ENCODE data around the gene CTIF. TPM values are rescaled to one million over a fixed set of nuclear protein-coding genes. Genes with fewer than 3 reads are reported as not detected.

Gene CTIF
- total RNA-seq, 5 donors from 2014 or later (not counting 1 experiment from before 2014, with no cell fraction given), result 3.2 to 6.7 (median 4.7) TPM

GRCh38 chr18:48638451-48638850, 99.6 kb downstream of the CTIF start:
- H3K27ac Mint-ChIP-seq, result no peak overlapping the region
- no peak overlapping the region for H3K4me3 Mint-ChIP-seq
- DNase-seq (no peak), ATAC-seq (replicated peaks in 1 of 4) (no peak)
- Histone ChIP-seq H3K4me1 (ENCODE audit: control insufficient read depth in 1 of 2, extremely low read depth in 1 of 2, insufficient read depth in 2 of 2, low read length in 2 of 2) (no peaks in the 10 kb centered on the region), H3K9me3 (no peaks in the 10 kb centered on the region), H3K27ac (ENCODE audit: low read length) (no peak overlapping the region), H3K36me3 (ENCODE audit: control insufficient read depth in 2 of 2, extremely low read depth in 1 of 2, insufficient read depth in 1 of 2, low read length in 1 of 2) (no peaks in the 10 kb centered on the region), H3K4me3 (ENCODE audit: control insufficient read depth in 1 of 2, extremely low read depth in 1 of 2, low read length in 1 of 2) (no peak overlapping the region), H3K27me3 (replicated peaks in 1 of 2; ENCODE audit: control insufficient read depth in 2 of 2, extremely low read depth in 1 of 2, insufficient read depth in 2 of 2, low read length in 1 of 2) (peaks cover 0 to 14% of the 10 kb centered on the region in 2 experiments)
- peaks cover 0 to 6% (median 5%) of the 10 kb centered on the region in 3 donors for H3K9me3 Mint-ChIP-seq
- H3K36me3 Mint-ChIP-seq, result no peaks in the 10 kb centered on the region
- H3K27me3 Mint-ChIP-seq, result peaks cover 0 to 4% of the 10 kb centered on the region in 2 donors
- ChIA-PET POLR2A (no interaction called here), CTCF (no interaction called here)
- no peaks in the 10 kb centered on the region for H3K4me1 Mint-ChIP-seq
- whole genome bisulfite sequencing (ENCODE audit: insufficient coverage), result no CpG with 5 or more reads among the region's 8 CpGs

GRCh38 chr18:48638896-48639771, 100.3 kb downstream of the CTIF start:
- Mint-ChIP-seq H3K36me3 (no peaks in the 10 kb centered on the region), H3K4me3 (no peak overlapping the region), H3K27me3 (peaks cover 0 to 2% of the 10 kb centered on the region in 2 donors), H3K27ac (no peak overlapping the region), H3K9me3 (peaks cover 0 to 6% (median 5%) of the 10 kb centered on the region in 3 donors), H3K4me1 (no peaks in the 10 kb centered on the region)
- no peaks in the 10 kb centered on the region for H3K4me1 ChIP-seq (ENCODE audit: control insufficient read depth in 1 of 2, extremely low read depth in 1 of 2, insufficient read depth in 2 of 2, low read length in 2 of 2)
- 91% methylated on average over 16 of the region's 17 CpGs for WGBS (ENCODE audit: insufficient coverage)
- ATAC-seq (replicated peaks in 1 of 4) (no peak), DNase-seq (no peak)
- ChIA-PET POLR2A (no interaction called here), CTCF (no interaction called here)
- no peaks in the 10 kb centered on the region for H3K36me3 ChIP-seq (ENCODE audit: control insufficient read depth in 2 of 2, extremely low read depth in 1 of 2, insufficient read depth in 1 of 2, low read length in 1 of 2)
- no peak overlapping the region for H3K4me3 ChIP-seq (ENCODE audit: control insufficient read depth in 1 of 2, extremely low read depth in 1 of 2, low read length in 1 of 2)
- H3K27ac ChIP-seq (ENCODE audit: low read length), result no peak overlapping the region
- no peaks in the 10 kb centered on the region for H3K9me3 ChIP-seq
- peaks cover 0 to 15% of the 10 kb centered on the region in 2 experiments for H3K27me3 ChIP-seq (replicated peaks in 1 of 2; ENCODE audit: control insufficient read depth in 2 of 2, extremely low read depth in 1 of 2, insufficient read depth in 2 of 2, low read length in 1 of 2)

- no peak overlapping the region for H3K27ac Mint-ChIP-seq
- peaks cover 0 to 6% (median 5%) of the 10 kb centered on the region in 3 donors for H3K9me3 Mint-ChIP-seq
- Histone ChIP-seq H3K4me1 (ENCODE audit: control insufficient read depth in 1 of 2, extremely low read depth in 1 of 2, insufficient read depth in 2 of 2, low read length in 2 of 2) (no peaks in the 10 kb centered on the region), H3K27ac (ENCODE audit: low read length) (no peak overlapping the region), H3K36me3 (ENCODE audit: control insufficient read depth in 2 of 2, extremely low read depth in 1 of 2, insufficient read depth in 1 of 2, low read length in 1 of 2) (no peaks in the 10 kb centered on the region), H3K27me3 (replicated peaks in 1 of 2; ENCODE audit: control insufficient read depth in 2 of 2, extremely low read depth in 1 of 2, insufficient read depth in 2 of 2, low read length in 1 of 2) (peaks cover 0 to 19% of the 10 kb centered on the region in 2 experiments), H3K4me3 (ENCODE audit: control insufficient read depth in 1 of 2, extremely low read depth in 1 of 2, low read length in 1 of 2) (no peak overlapping the region), H3K9me3 (no peaks in the 10 kb centered on the region)
- no peaks in the 10 kb centered on the region for H3K36me3 Mint-ChIP-seq
- ATAC-seq (replicated peaks in 1 of 4), result no peak
- no peaks in the 10 kb centered on the region for H3K4me1 Mint-ChIP-seq
- POLR2A ChIA-PET, result no interaction called here
- no peak overlapping the region for H3K4me3 Mint-ChIP-seq
- 76% methylated on average over 14 of the region's 14 CpGs for WGBS (ENCODE audit: insufficient coverage)
- DNase-seq, result no peak
- CTCF ChIA-PET, result no interaction called here
- H3K27me3 Mint-ChIP-seq, result peaks cover 0 to 1% of the 10 kb centered on the region in 2 donors
These were observed 101.1 kb downstream of the CTIF start for GRCh38 chr18:48639772-48640432.

GRCh38 chr18:48640566-48641270, 101.9 kb downstream of the CTIF start:
- Histone ChIP-seq H3K4me3 (ENCODE audit: control insufficient read depth in 1 of 2, extremely low read depth in 1 of 2, low read length in 1 of 2) (no peak overlapping the region), H3K9me3 (no peaks in the 10 kb centered on the region), H3K27ac (ENCODE audit: low read length) (no peak overlapping the region), H3K27me3 (replicated peaks in 1 of 2; ENCODE audit: control insufficient read depth in 2 of 2, extremely low read depth in 1 of 2, insufficient read depth in 2 of 2, low read length in 1 of 2) (peaks cover 0 to 24% of the 10 kb centered on the region in 2 experiments), H3K4me1 (ENCODE audit: control insufficient read depth in 1 of 2, extremely low read depth in 1 of 2, insufficient read depth in 2 of 2, low read length in 2 of 2) (no peaks in the 10 kb centered on the region), H3K36me3 (ENCODE audit: control insufficient read depth in 2 of 2, extremely low read depth in 1 of 2, insufficient read depth in 1 of 2, low read length in 1 of 2) (no peaks in the 10 kb centered on the region)
- 76% methylated on average over 3 of the region's 6 CpGs for WGBS (ENCODE audit: insufficient coverage)
- POLR2A ChIA-PET, result no interaction called here
- Mint-ChIP-seq H3K4me1 (no peaks in the 10 kb centered on the region), H3K27me3 (peaks cover 0 to 1% of the 10 kb centered on the region in 2 donors), H3K36me3 (no peaks in the 10 kb centered on the region), H3K9me3 (peaks cover 0 to 6% (median 5%) of the 10 kb centered on the region in 3 donors), H3K27ac (no peak overlapping the region), H3K4me3 (no peak overlapping the region)
- DNase-seq (no peak), ATAC-seq (replicated peaks in 1 of 4) (no peak)
- CTCF ChIA-PET, result no interaction called here

- Histone ChIP-seq H3K9me3 (no peaks in the 10 kb centered on the region), H3K4me1 (ENCODE audit: control insufficient read depth in 1 of 2, extremely low read depth in 1 of 2, insufficient read depth in 2 of 2, low read length in 2 of 2) (no peaks in the 10 kb centered on the region), H3K36me3 (ENCODE audit: control insufficient read depth in 2 of 2, extremely low read depth in 1 of 2, insufficient read depth in 1 of 2, low read length in 1 of 2) (no peaks in the 10 kb centered on the region), H3K27me3 (replicated peaks in 1 of 2; ENCODE audit: control insufficient read depth in 2 of 2, extremely low read depth in 1 of 2, insufficient read depth in 2 of 2, low read length in 1 of 2) (peaks cover 0 to 23% of the 10 kb centered on the region in 2 experiments), H3K27ac (ENCODE audit: low read length) (no peak overlapping the region), H3K4me3 (ENCODE audit: control insufficient read depth in 1 of 2, extremely low read depth in 1 of 2, low read length in 1 of 2) (no peak overlapping the region)
- Mint-ChIP-seq H3K4me3 (no peak overlapping the region), H3K4me1 (no peaks in the 10 kb centered on the region), H3K36me3 (no peaks in the 10 kb centered on the region), H3K27ac (no peak overlapping the region), H3K27me3 (peaks cover 0 to 1% of the 10 kb centered on the region in 2 donors), H3K9me3 (peaks cover 0 to 6% (median 5%) of the 10 kb centered on the region in 3 donors)
- DNase-seq (no peak), ATAC-seq (replicated peaks in 1 of 4) (no peak)
- ChIA-PET POLR2A (no interaction called here), CTCF (no interaction called here)
- 100% methylated on average over 2 of the region's 4 CpGs for WGBS (ENCODE audit: insufficient coverage)
These were observed 103.2 kb downstream of the CTIF start for GRCh38 chr18:48641981-48642380.

- Histone ChIP-seq H3K9me3 (no peaks in the 10 kb centered on the region), H3K4me1 (ENCODE audit: control insufficient read depth in 1 of 2, extremely low read depth in 1 of 2, insufficient read depth in 2 of 2, low read length in 2 of 2) (no peaks in the 10 kb centered on the region), H3K4me3 (ENCODE audit: control insufficient read depth in 1 of 2, extremely low read depth in 1 of 2, low read length in 1 of 2) (no peak overlapping the region), H3K27ac (ENCODE audit: low read length) (no peak overlapping the region), H3K36me3 (ENCODE audit: control insufficient read depth in 2 of 2, extremely low read depth in 1 of 2, insufficient read depth in 1 of 2, low read length in 1 of 2) (no peaks in the 10 kb centered on the region), H3K27me3 (replicated peaks in 1 of 2; ENCODE audit: control insufficient read depth in 2 of 2, extremely low read depth in 1 of 2, insufficient read depth in 2 of 2, low read length in 1 of 2) (peaks cover 0 to 20% of the 10 kb centered on the region in 2 experiments)
- POLR2A ChIA-PET, result no interaction called here
- 43% methylated on average over 1 of the region's 1 CpG for WGBS (ENCODE audit: insufficient coverage)
- peaks cover 0 to 1% of the 10 kb centered on the region in 2 donors for H3K27me3 Mint-ChIP-seq
- DNase-seq, result no peak
- peaks cover 0 to 6% (median 5%) of the 10 kb centered on the region in 3 donors for H3K9me3 Mint-ChIP-seq
- no peak for ATAC-seq (replicated peaks in 1 of 4)
- H3K4me1 Mint-ChIP-seq, result no peaks in the 10 kb centered on the region
- H3K36me3 Mint-ChIP-seq, result no peaks in the 10 kb centered on the region
- H3K27ac Mint-ChIP-seq, result no peak overlapping the region
- H3K4me3 Mint-ChIP-seq, result no peak overlapping the region
- CTCF ChIA-PET, result interaction anchor here in 1 of 2 donors (0.6 kb wide), 1 partner anchor 1105 kb away, joined by 7 read pairs; no protein-coding TSS in a partner anchor
These were observed 103.7 kb downstream of the CTIF start for GRCh38 chr18:48642503-48642902.

All from T-cell (primary cell).